GM23248 (cell line): ENCODE results near the gene PCDHGA4.
"Not testable (repeated sequence)": the region's sequence is repeated elsewhere in the genome, so short reads cannot be mapped to it uniquely, and the experiment has no call there.

Source experiments
- EZH2 ChIP-seq: fragments of 200-600 bp; sonication (generic); IDR thresholded peaks from 2 replicates; pipeline ENCODE4 v1.6.1; 2018; ENCODE audit warnings: antibody characterized with exemption, mild to moderate bottlenecking; ENCODE audit not compliant: insufficient read depth, poor library complexity, severe bottlenecking
- EZH2phosphoT487 ChIP-seq: fragments of 200-600 bp; sonication (generic); IDR thresholded peaks from 2 replicates; pipeline ENCODE4 v1.6.1; 2018; ENCODE audit warnings: antibody characterized with exemption, moderate library complexity, mild to moderate bottlenecking, low read depth; ENCODE audit not compliant: insufficient read depth

GRCh38 chr5:141397756-141398551 lies 43.1 kb downstream of the PCDHGA4 start, which contains the start of gene PCDHGB5:
- TF ChIP-seq EZH2phosphoT487, EZH2: not testable (repeated sequence)
